Activated T-helper 17 cell treated with anti-CD3 and anti-CD28 coated beads, Interleukin-2, amount 50 U/mL, for 72 hours (primary cell): ENCODE measurements around the gene CFAP210. TPM values are rescaled to one million over a fixed set of nuclear protein-coding genes. Genes with fewer than 3 reads are reported as not detected.
A peak's percentile ranks its signal among the peaks of the same experiment; 100 is the strongest.

Experiments
- ATAC-seq: fragments of 150-1000 bp; cut with Tn5 transposase; replicated peaks from 2 replicates; pipeline ENCODE4 v1.10.0; 2021; ENCODE audit warnings: mild to moderate bottlenecking, moderate library complexity
- H3K27ac Mint-ChIP-seq: one replicate; pipeline ENCODE4 v1.8.0; 2022; ENCODE audit warnings: mixed read lengths
- H3K27me3 Mint-ChIP-seq: one replicate; pipeline ENCODE4 v1.8.0; 2022; ENCODE audit warnings: mixed read lengths
- H3K36me3 Mint-ChIP-seq: one replicate; pipeline ENCODE4 v1.8.0; 2022; ENCODE audit warnings: low read depth, mild to moderate bottlenecking, mixed read lengths
- H3K4me1 Mint-ChIP-seq: one replicate; pipeline ENCODE4 v1.8.0; 2022; ENCODE audit warnings: mixed read lengths
- H3K4me3 Mint-ChIP-seq: one replicate; pipeline ENCODE4 v1.8.0; 2022; ENCODE audit warnings: mild to moderate bottlenecking, mixed read lengths
- H3K9me3 Mint-ChIP-seq: one replicate; pipeline ENCODE4 v1.8.0; 2022; ENCODE audit warnings: mixed read lengths
- total RNA-seq, 2 donors: library from RNA; stranded (reverse); gene quantifications; one replicate each; pipeline ENCODE4 v1.2.3, GENCODE V29; 2022

CFAP210 gene, protein sequence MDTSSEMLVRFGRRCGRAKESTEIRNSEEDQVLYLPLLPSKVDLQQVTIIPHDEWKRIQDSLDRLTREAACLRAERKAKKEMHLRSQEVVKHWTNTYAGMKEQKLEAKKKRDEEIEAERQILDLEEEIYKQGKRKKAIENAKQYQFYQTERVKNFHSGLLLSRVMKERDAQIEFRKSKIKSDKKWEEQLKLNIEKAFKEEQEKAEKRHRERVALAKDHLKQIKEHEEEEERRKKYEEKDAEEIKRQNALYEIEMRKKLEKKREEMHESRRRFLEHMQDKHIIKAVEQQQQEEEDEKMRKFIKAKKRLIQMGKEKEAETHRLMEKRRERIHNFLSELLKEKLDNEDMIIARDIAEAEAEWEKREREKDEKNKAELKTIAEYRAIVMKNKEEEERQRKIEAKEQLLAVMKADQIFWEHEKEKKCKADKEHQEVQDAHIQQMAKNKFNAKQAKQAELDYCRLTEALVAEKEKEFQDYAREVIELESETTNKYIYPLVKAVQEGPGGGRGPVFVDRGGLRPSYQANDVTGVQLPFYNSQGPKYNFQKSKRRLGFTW
- not detected for total RNA-seq

DNA sequence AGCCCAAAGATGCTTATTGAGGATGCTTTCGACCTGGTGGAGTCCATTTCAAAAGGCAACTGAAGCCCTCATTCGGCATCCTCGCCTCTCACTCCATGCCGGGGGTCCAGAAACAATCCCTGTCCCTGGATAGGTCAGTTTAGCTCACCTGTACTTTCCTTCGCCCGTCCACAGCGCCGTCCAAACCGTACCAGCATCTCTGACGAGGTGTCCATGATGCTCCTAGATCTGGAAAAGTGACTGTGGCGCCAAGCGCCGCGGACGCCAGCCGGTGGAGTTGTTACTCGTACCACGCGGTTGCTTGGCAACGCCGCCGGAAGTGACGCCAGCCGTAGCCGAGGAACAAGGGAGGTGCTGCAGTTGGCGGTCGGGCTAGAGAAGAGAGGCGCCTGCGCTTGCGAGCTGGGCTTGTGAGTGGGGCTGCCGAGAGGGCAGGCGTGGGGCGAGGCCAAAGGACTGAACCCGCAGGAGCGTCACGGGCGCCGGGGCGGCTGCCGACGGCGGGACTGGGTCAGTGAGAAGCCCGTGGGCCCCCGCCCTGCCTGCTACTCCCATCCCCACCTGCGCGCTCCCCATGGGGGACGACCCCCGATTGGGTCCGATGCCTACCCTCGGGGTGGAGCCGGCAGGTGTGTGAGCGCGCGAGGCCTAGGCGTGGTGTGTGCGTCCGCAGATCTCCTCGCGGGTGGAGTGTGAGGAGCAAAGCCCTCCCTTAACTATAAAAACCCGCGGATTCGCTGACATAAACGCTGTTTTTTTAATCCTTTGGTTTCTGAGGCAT, at the start of gene CFAP210, which contains the start of gene PHOSPHO2:
Gene CFAP210 (minus strand): TSS at position 293 of the 781 bp plus-strand sequence. CDS start 78 bp downstream, at position 215.
Gene PHOSPHO2 (plus strand): TSS at position 357 of the 781 bp plus-strand sequence. CDS start 6,503 bp downstream, outside the sequence.
- Mint-ChIP-seq H3K27me3 (no peaks in the 10 kb centered on the region), H3K36me3 (peaks cover 8% of the 10 kb centered on the region), H3K4me3 (peak within 1 kb of the TSS; percentile 90), H3K4me1 (peaks cover 8% of the 10 kb centered on the region), H3K27ac (peak within 1 kb of the TSS; percentile 97), H3K9me3 (no peaks in the 10 kb centered on the region)
- ATAC-seq = peak; percentile 99

DNA sequence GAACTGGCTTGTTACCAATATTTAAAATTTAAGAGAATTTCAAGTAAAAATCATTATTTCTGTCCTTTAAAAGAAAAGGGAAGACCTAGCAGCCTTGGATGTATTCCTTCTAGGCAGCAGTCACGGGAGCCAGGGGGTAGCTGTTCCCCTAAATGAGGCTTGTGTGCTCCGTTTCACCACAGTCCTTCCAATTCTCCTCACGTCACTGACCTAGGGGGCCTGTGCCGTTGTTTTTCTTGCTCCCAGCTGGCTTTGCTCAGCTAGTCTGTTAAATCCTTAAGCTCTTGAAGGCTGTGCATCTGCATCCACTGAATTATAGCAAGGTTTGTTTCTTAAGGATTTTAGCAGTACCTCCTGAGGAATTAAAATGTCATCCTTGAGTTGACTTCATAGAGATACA, 49.3 kb upstream of the CFAP210 start:
- ATAC-seq = no peak

DNA sequence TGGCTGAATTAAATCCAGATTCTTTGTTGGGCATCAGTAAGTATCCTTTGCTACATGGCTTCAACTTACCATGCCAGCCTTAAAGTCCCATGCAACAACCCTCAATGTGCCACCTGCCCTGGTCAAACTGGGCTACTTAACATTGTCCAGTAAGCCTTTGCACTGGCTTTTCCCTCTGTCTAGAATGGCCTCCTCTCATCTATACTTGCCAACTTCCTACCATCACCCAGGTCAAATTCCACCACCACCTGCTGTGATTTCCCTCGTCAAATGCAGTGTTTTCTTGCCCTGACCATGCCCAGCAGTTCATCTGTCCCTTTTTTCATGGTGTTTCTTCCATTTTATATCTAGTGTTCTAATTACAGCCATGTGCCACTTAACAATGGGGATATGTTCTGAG, 45.1 kb upstream of the CFAP210 start:
- Mint-ChIP-seq H3K27me3 (peaks cover 19% of the 10 kb centered on the region), H3K4me3 (no peak overlapping the region), H3K27ac (no peak overlapping the region), H3K4me1 (no peaks in the 10 kb centered on the region), H3K36me3 (no peaks in the 10 kb centered on the region), H3K9me3 (no peaks in the 10 kb centered on the region)
- no peak for ATAC-seq

More for the DNA sequence above, 49.3 kb upstream of the CFAP210 start:
- H3K27ac Mint-ChIP-seq = no peak overlapping the region
- no peaks in the 10 kb centered on the region for H3K36me3 Mint-ChIP-seq
- no peaks in the 10 kb centered on the region for H3K4me1 Mint-ChIP-seq
- no peaks in the 10 kb centered on the region for H3K9me3 Mint-ChIP-seq
- H3K4me3 Mint-ChIP-seq = no peak overlapping the region
- no peaks in the 10 kb centered on the region for H3K27me3 Mint-ChIP-seq

DNA sequence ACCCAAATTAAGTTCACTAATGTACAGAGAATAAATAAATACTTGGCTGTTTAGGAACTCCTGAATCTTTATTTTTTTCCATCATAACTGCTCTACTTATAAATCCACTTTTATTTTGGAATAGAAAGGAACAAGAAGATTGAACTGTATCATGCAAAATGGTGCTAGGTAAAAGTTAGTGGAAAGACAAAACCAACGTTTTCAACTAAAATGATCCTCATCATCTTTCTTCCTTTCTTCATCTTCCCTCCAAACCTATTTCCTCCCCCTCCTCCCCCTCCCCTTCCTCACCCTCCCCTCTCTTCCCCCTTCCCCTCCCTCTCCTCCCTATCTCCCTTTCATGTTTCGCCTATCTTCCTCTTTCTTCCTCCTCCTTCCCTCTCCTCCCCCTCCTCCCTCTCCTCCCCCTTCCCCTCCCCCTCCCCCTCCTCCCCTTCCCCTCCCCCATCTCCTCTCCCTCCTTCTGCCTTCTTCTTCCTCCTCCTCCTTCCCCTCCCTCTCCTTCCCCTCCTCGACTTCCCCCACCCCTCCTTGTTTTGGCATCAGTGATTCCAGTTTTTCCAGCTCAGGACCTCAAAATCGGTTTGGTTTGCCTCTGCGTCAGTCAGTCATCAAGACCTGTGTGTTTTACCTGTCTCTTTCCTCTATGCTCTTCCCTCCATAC, 44.5 kb upstream of the CFAP210 start:
- peaks cover 19% of the 10 kb centered on the region for H3K27me3 Mint-ChIP-seq
- ATAC-seq = no peak
- H3K36me3 Mint-ChIP-seq = peaks cover 1% of the 10 kb centered on the region
- H3K4me1 Mint-ChIP-seq = no peaks in the 10 kb centered on the region
- no peak overlapping the region for H3K27ac Mint-ChIP-seq
- H3K4me3 Mint-ChIP-seq = no peak overlapping the region
- no peaks in the 10 kb centered on the region for H3K9me3 Mint-ChIP-seq

DNA sequence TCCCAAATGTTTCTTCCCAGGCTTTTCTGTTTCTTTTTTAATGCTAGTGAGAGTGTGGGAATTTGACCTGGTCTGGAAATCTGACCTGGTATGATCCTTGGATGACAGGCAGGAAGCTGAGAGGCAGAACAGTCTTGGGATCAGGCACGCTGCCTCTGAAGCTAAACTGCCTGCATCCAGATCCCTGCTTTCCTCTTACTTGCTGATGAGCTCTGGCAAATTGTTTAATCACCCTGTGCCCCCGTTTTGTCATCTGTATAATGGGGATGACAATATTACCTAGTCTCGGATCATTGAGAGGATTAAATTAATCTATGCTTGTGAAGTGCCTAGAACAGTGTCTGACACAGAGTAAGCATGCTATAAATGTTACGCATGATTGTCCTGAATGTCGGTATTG, 42.7 kb upstream of the CFAP210 start:
- Mint-ChIP-seq H3K9me3 (no peaks in the 10 kb centered on the region), H3K4me3 (no peak overlapping the region), H3K27me3 (peaks cover 31% of the 10 kb centered on the region), H3K27ac (no peak overlapping the region), H3K4me1 (peaks cover 5% of the 10 kb centered on the region), H3K36me3 (peaks cover 6% of the 10 kb centered on the region)
- ATAC-seq = no peak

DNA sequence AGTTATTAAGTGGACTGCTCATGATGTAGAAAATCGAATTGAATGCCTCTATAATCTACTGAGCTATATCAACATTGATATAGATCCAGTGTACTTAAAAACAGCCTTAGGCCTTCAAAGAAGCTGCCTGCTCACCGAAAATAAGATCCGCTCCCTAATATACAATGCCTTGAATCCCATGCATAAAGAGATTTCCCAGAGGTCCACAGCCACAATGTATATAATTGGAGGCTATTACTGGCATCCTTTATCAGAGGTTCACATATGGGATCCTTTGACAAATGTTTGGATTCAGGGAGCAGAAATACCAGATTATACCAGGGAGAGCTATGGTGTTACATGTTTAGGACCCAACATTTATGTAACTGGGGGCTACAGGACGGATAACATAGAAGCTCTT, 41.4 kb upstream of the CFAP210 start:
- peaks cover 5% of the 10 kb centered on the region for H3K4me1 Mint-ChIP-seq
- H3K27ac Mint-ChIP-seq = no peak overlapping the region
- H3K9me3 Mint-ChIP-seq = no peaks in the 10 kb centered on the region
- peaks cover 31% of the 10 kb centered on the region for H3K27me3 Mint-ChIP-seq
- peak overlapping the region; percentile 87 for H3K4me3 Mint-ChIP-seq
- H3K36me3 Mint-ChIP-seq = peaks cover 6% of the 10 kb centered on the region
- no peak for ATAC-seq

DNA sequence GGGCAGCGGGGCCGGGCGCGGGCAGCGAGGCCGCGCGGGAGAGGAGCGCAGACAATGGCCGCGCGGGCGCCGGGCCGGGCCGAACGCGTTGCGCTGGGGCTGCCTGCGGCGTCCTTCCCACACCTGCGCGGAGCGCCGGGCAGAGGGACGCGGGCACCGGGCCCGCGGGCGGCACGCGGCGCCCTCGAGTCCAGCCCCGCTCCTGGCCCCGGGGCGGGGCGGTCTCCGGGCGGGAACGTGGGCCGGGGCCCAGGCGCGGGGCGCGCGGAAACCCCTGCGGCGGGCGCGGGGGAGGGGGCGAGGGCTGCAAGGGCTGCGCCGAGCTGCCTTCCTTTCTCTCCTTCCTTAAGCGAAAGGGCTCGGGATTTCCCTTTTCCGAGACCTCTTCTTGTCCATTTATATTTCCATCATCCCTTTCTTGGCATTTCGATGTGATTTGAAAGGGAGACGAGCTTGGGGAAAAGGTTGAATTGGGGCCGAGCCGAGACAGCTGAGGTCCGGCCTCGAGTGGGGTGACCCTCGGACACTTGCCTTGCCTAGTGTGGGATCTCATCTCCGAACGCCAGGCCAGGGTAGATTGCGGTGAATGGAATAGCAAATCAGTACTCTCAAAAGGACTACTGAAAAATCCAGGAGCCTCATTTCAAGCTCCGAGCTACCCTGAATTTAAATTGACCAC, 40.1 kb upstream of the CFAP210 start:
- Mint-ChIP-seq H3K36me3 (peaks cover 6% of the 10 kb centered on the region), H3K4me1 (peaks cover 5% of the 10 kb centered on the region), H3K4me3 (peak overlapping the region; percentile 87), H3K27me3 (peaks cover 31% of the 10 kb centered on the region), H3K27ac (no peak overlapping the region), H3K9me3 (no peaks in the 10 kb centered on the region)
- peak; percentile 68 for ATAC-seq

DNA sequence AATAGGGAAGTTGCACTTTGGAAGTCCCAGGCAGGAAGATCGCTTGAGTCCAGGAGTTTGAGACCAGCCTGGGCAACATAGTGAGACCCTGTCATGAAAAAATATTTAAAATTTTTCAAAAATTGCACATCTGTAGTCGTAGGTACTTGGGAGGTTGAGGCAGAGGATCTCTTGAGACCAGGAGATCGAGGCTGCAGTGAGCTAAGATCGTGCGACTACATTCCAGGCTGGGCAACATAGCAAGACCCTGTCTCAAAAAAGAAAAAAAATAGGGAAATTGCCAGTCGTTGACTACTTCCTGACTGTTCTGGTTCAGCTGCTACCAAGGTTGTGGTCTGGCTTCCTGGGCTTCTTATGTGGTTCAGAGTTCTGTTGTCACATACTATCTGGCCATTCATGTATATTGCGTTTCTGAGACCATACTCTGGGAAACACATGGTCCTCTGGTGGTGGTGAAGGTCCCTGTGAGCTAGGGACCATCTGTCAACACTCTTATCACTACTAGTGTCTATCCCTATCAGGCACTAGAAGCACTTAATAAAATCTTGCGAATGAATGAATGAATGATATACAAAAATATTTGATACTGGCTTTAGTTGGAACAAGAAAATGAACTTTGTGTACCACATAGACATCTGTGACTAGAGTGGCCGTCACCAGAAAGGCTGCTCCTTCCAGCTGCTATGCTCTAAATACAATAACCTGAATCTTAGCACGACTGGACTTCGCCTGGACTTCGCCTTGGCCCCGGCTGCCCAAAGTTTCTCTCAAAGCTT, 38.6 kb upstream of the CFAP210 start:
- H3K27ac Mint-ChIP-seq = no peak overlapping the region
- ATAC-seq = no peak
- peak overlapping the region; percentile 87 for H3K4me3 Mint-ChIP-seq
- H3K9me3 Mint-ChIP-seq = no peaks in the 10 kb centered on the region
- peaks cover 31% of the 10 kb centered on the region for H3K27me3 Mint-ChIP-seq
- H3K36me3 Mint-ChIP-seq = peaks cover 6% of the 10 kb centered on the region
- peaks cover 5% of the 10 kb centered on the region for H3K4me1 Mint-ChIP-seq

DNA sequence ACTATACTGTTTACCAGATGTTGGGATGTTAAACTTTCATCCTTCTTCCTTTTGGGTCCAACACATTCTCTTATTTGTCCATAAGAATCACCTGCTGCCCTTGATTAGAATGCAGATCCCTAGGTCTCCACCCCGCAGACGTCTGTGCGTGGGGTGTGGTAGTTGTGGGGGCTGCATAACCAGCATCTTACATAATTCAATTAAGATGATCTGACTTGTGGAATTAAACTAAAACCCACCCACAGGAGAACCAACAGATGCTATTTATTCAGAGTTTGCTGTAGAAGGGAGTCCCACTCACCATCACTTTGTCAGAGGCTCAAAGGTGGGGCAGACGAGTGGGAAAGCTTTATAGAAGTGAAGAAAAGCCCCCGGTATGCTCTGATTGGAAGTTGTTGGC, 37.9 kb upstream of the CFAP210 start:
- Mint-ChIP-seq H3K4me3 (no peak overlapping the region), H3K9me3 (no peaks in the 10 kb centered on the region), H3K27me3 (peaks cover 29% of the 10 kb centered on the region), H3K4me1 (peaks cover 5% of the 10 kb centered on the region), H3K27ac (no peak overlapping the region), H3K36me3 (peaks cover 6% of the 10 kb centered on the region)
- no peak for ATAC-seq

DNA sequence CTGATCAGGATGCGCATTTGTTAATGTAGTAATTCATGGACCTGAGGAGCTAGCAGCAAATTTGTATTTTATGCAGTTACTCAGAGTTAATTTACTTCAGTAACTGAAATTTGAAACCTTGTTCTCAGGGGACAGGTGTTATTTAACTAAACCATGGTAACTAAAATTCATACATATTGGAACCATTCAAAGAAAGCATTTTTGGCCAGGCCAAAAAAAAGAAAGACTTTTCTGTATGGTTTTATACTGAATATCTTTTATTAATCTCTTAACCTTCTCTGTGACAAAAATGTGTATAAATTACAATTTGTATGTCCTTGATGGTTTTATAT, 35.0 kb upstream of the CFAP210 start:
- no peaks in the 10 kb centered on the region for H3K9me3 Mint-ChIP-seq
- H3K36me3 Mint-ChIP-seq = peaks cover 6% of the 10 kb centered on the region
- H3K4me3 Mint-ChIP-seq = no peak overlapping the region
- no peak overlapping the region for H3K27ac Mint-ChIP-seq
- peaks cover 5% of the 10 kb centered on the region for H3K4me1 Mint-ChIP-seq
- H3K27me3 Mint-ChIP-seq = peaks cover 14% of the 10 kb centered on the region
- ATAC-seq = no peak

DNA sequence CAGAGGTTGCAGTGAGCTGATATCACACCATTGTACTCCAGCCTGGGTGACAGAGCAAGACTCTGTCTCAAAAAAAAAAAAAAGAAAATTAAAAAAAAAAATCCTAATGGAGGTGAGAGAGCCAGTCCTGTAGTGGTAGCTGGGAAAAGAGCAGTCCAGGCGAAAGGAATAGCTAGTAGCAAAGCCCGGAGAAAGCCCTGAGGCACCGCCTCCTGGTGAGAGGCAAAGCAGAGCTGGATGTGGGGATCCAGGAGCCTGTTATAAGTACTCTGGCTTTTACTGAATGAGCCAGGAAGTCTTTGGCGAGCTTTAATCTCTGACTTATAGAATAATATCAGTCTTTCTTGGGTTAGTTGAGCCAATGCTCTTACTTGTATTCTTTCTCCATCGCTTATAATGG, 32.9 kb upstream of the CFAP210 start:
- H3K36me3 Mint-ChIP-seq = no peaks in the 10 kb centered on the region
- no peak for ATAC-seq
- no peaks in the 10 kb centered on the region for H3K4me1 Mint-ChIP-seq
- no peaks in the 10 kb centered on the region for H3K9me3 Mint-ChIP-seq
- H3K4me3 Mint-ChIP-seq = no peak overlapping the region
- no peak overlapping the region for H3K27ac Mint-ChIP-seq
- peaks cover 3% of the 10 kb centered on the region for H3K27me3 Mint-ChIP-seq

DNA sequence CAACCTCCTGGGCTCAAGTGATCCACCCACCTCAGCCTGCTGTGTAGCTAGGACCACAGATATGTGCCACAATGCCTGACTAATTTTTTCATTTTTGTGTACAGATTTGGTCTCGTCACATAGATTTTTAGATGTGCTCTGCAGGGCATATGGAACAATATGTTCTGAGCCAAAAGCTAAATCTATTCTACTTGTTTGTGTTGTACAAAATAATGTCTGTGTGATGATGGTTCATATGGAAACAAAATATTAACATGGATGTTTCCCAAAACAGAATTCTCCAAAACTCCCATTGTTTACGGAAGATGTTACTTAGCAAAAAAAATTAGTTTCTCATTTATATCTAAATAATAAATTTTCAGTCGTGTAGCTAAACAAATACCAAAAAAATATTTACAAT, 26.8 kb upstream of the CFAP210 start:
- Mint-ChIP-seq H3K27me3 (no peaks in the 10 kb centered on the region), H3K4me1 (no peaks in the 10 kb centered on the region), H3K27ac (no peak overlapping the region), H3K36me3 (no peaks in the 10 kb centered on the region), H3K4me3 (no peak overlapping the region), H3K9me3 (no peaks in the 10 kb centered on the region)
- ATAC-seq = no peak

DNA sequence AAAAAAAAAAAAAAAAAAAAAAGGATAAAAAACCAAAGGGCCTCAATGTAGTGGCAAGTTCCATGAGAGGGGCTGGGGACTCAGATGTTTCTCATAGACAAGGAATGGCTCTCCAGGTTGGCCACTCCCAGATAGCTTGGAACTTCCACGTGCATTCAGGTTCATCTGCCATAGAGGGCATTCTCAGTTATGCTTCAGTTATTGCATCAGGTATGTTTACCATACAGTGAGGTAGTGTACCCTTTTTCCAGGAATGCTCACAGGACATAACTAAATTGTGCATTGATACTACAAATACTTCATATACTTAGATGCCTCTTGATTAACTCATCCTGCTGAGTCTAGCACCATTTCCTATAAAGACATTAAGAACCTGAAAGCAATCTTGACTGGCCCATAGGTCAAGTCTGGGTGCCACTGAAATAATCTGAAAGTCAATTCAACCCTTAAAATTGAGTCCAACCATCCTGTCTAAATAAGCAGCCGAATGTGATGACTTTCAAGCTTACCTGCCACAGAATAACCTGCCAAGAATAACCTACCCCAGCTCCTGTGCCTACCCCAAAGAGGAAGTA, 24.8 kb upstream of the CFAP210 start:
- no peaks in the 10 kb centered on the region for H3K36me3 Mint-ChIP-seq
- H3K9me3 Mint-ChIP-seq = no peaks in the 10 kb centered on the region
- no peaks in the 10 kb centered on the region for H3K27me3 Mint-ChIP-seq
- no peak overlapping the region for H3K27ac Mint-ChIP-seq
- H3K4me3 Mint-ChIP-seq = no peak overlapping the region
- no peaks in the 10 kb centered on the region for H3K4me1 Mint-ChIP-seq
- no peak for ATAC-seq
